ENCODE data around the gene P2RY2.

GRCh38 chr11:73228268-73229134, 10.4 kb downstream of the P2RY2 start:
- no peak for TF ChIP-seq POLR2A (IDR thresholded peaks at IDR 0.05; ENCODE audit: low read depth, low read length)
- TF ChIP-seq TAF1 (IDR thresholded peaks at IDR 0.05; ENCODE audit: low read depth, low read length), result no peak
- TF ChIP-seq POLR2AphosphoS5 (IDR thresholded peaks at IDR 0.05; ENCODE audit: low read depth, low read length), result no peak
- TF ChIP-seq POU2F2 (IDR thresholded peaks at IDR 0.05; ENCODE audit: low read depth, low read length), result no peak
- no peak for TF ChIP-seq SPI1 (IDR thresholded peaks at IDR 0.05; ENCODE audit: low read depth, low read length)
- no peak for TF ChIP-seq PAX5 (IDR thresholded peaks at IDR 0.05; ENCODE audit: insufficient read depth, low read length, severe bottlenecking)
